Measurements from ENCODE around the gene DHX34. TPM values are rescaled to one million over a fixed set of nuclear protein-coding genes. Genes with fewer than 3 reads are reported as not detected.

Gene DHX34
- total RNA-seq, 1 experiment from 2014 or later = 38.2 TPM

DNA sequence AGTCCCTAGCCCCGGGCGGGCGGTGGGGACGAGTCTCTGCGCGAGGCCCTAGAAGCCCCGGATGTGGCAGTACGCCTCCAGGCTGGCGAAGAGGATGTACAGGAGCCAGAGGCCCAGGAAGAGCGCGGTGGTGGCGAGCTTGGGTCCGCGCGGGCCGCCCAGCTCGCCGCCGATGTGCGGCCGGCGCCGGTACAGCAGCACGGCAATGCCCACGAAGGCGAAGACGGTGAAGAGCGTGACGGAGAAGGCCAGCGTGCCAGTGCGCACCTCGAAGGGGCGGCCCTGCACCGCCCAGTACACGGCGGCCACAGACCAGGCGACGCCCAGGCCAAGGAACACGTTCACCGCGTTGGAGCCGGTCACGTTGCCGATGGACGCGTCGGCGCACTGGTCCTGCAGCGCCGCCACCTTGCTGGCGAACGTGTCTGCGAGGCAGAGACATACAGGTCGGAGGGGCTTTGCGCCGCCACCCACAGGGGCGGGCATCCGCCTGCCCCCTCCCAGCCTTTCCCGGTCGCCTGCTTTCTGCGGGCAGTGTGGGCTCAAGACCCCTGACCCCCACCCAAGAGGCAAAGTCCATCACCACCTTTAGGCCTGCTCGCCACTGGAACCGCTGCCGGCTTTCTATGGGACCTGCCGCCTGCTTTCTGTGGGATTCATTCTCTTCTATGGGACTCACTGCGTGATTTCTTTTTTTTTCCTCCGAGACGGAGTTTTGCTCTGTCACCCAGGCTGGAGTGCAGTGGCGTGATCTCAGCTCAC, 81.1 kb downstream of the DHX34 start:
- no peak overlapping the region for H3K23ac ChIP-seq (ENCODE audit: insufficient read length, low read depth, low read length)
- no peaks in the 10 kb centered on the region for H3K27me3 ChIP-seq (ENCODE audit: insufficient read depth, low read length)
- H4K8ac ChIP-seq (replicated peaks; ENCODE audit: insufficient read length, low read depth, low read length) = no peak overlapping the region
- H3K79me1 ChIP-seq (ENCODE audit: insufficient read depth, low read depth, low read length, poor library complexity, severe bottlenecking) = no peaks in the 10 kb centered on the region
- no peak overlapping the region for H3K56ac ChIP-seq (ENCODE audit: insufficient read length, low read depth, low read length)
- H2BK15ac ChIP-seq (ENCODE audit: low read depth, low read length) = no peak overlapping the region
- H4K20me1 ChIP-seq (ENCODE audit: control insufficient read depth, insufficient read depth, insufficient read length) = no peaks in the 10 kb centered on the region
- no peak overlapping the region for H2BK5ac ChIP-seq (ENCODE audit: insufficient read length, low read length)
- no peak overlapping the region for H3T11ph ChIP-seq (ENCODE audit: low read length)
- H3K27ac Mint-ChIP-seq = no peak overlapping the region
- H3K79me2 ChIP-seq (ENCODE audit: insufficient read depth, low read length) = no peaks in the 10 kb centered on the region
- no peak overlapping the region for H4K5ac ChIP-seq (ENCODE audit: insufficient read length, low read depth, low read length)
- peak; percentile 79 for DNase-seq
- no peak overlapping the region for H3K9ac ChIP-seq (ENCODE audit: extremely low read depth, insufficient read length, low read length)
- H3K4me2 ChIP-seq (ENCODE audit: insufficient read depth, insufficient read length, low read length) = peak overlapping the region; percentile 78
- no peaks in the 10 kb centered on the region for H3K4me1 ChIP-seq (ENCODE audit: insufficient read depth, low read length)
- no peak overlapping the region for H2AFZ ChIP-seq (ENCODE audit: low read length)
- H2BK20ac ChIP-seq (ENCODE audit: low read depth, low read length, poor library complexity, severe bottlenecking) = no peak overlapping the region
- H3K27ac ChIP-seq (ENCODE audit: insufficient read length, low read depth, low read length) = no peak overlapping the region
- 0 out of 2 replicates have a peak overlapping the region, but pooled peaks have one; percentile 0 for H3K14ac ChIP-seq (ENCODE audit: insufficient read depth, low read length)
- no peak overlapping the region for H2AK5ac ChIP-seq (ENCODE audit: insufficient read length, low read length)
- H3K4me3 Mint-ChIP-seq = peak overlapping the region; percentile 22 to 70; a peak in 4 of 5 replicates
- no peaks in the 10 kb centered on the region; a peak in 1 of 7 replicates for H3K36me3 Mint-ChIP-seq (ENCODE audit: insufficient read depth in 1 of 3, low read depth in 3 of 3)
- H3K4me1 Mint-ChIP-seq = peaks cover 4 to 13% of the 10 kb centered on the region in 2 experiments
- no peak overlapping the region for H3K4ac ChIP-seq (ENCODE audit: low read depth, low read length)
- no CpG with 5 or more reads among the region's 69 CpGs for WGBS (ENCODE audit: extremely low coverage, insufficient read length, low lambda C conversion rate)
- no peak overlapping the region for H2BK120ac ChIP-seq (ENCODE audit: low read depth, low read length, poor library complexity, severe bottlenecking)
- peaks cover 35% of the 10 kb centered on the region for H3K27me3 Mint-ChIP-seq (ENCODE audit: low read depth)
- peak overlapping the region; percentile 40 for H3K18ac ChIP-seq (ENCODE audit: insufficient read length, low read depth, low read length)
- H3K9me3 Mint-ChIP-seq = no peaks in the 10 kb centered on the region
- no peaks in the 10 kb centered on the region for H3K9me3 ChIP-seq (ENCODE audit: control insufficient read depth, low read depth, low read length)
- peaks cover 22% of the 10 kb centered on the region for H3K23me2 ChIP-seq (ENCODE audit: insufficient read length, low read depth, low read length, poor library complexity, severe bottlenecking)
- no peak overlapping the region for H4K91ac ChIP-seq (ENCODE audit: insufficient read length, low read depth, low read length)
- H2BK12ac ChIP-seq (ENCODE audit: insufficient read length, low read depth, low read length) = no peak overlapping the region
- TF ChIP-seq, protein P1, sequence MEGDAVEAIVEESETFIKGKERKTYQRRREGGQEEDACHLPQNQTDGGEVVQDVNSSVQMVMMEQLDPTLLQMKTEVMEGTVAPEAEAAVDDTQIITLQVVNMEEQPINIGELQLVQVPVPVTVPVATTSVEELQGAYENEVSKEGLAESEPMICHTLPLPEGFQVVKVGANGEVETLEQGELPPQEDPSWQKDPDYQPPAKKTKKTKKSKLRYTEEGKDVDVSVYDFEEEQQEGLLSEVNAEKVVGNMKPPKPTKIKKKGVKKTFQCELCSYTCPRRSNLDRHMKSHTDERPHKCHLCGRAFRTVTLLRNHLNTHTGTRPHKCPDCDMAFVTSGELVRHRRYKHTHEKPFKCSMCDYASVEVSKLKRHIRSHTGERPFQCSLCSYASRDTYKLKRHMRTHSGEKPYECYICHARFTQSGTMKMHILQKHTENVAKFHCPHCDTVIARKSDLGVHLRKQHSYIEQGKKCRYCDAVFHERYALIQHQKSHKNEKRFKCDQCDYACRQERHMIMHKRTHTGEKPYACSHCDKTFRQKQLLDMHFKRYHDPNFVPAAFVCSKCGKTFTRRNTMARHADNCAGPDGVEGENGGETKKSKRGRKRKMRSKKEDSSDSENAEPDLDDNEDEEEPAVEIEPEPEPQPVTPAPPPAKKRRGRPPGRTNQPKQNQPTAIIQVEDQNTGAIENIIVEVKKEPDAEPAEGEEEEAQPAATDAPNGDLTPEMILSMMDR (conservative IDR thresholded peaks at IDR 0.05) = no peak; the same call in 1 of the 3 replicates
